GM18511 (cell line): ENCODE data around the gene TRAF7.
"Not testable (repeated sequence)": the region's sequence is repeated elsewhere in the genome, so short reads cannot be mapped to it uniquely, and the experiment has no call there.

Experiments used
- ATAC-seq: cut with Tn5 transposase; IDR thresholded peaks from one replicate; pipeline ENCODE4 v1.9.1; 2021; ENCODE audit warnings: mild to moderate bottlenecking, moderate library complexity; ENCODE audit not compliant: unreplicated experiment

TRAF7 gene

DNA sequence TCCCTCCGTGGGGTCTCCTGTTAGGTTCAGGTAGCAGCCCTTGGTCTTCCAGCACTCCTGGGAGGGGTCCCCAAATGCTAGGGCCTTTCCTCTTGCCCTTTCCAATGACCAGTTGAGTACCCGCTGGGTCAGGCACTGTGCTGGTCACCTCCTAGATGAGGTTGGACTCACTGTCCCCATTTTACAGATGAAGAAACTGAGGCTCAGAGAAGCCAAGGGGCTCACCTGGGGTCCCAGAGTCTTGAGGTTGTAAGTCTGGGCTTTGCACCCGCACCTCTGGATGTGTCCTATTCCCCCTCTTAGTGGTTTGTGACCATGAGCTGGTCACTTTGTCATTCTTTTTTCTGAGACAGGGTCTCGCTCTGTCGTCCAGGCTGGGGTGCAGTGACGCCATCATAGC, 42.2 kb downstream of the TRAF7 start:
- ATAC-seq = no peak

DNA sequence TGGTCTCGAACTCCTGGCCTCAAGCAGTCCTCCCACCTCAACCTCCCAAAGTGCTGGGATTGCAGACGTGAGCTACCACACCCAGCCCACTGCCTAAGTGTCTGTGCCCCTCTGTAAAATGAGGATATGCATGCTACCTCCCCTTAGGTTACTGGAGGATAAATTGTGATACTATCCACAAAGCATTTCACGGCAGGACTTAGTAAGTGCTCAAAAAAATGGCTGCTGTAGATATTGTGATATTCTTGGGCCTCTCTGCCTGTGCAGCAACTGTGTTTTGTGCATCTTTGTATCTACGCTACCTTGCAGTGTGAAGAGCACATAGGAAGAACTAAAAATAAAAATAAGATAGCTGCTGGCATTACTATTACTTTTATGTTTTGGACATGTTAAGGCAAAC, 42.7 kb downstream of the TRAF7 start:
- no peak for ATAC-seq

DNA sequence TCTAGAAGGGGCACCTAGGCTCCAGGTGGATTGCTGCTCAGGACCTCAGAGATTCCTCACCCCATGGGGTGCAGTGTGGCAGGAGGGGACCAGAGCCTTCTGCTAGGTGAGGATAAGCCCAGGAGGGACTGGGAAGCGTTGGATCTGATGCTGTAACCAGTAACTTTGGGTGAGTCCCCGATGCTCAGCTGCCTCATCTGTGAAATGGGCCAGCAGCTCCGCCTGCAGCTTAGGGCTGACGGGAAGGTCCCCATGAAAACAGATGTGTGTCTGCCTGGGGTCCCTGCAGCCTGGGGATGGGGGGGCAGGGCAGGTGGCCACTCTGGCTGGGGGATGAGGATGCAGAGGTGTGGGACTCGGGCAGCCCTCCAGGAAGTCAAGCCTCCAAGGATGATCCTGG, 43.5 kb downstream of the TRAF7 start:
- ATAC-seq = no peak

DNA sequence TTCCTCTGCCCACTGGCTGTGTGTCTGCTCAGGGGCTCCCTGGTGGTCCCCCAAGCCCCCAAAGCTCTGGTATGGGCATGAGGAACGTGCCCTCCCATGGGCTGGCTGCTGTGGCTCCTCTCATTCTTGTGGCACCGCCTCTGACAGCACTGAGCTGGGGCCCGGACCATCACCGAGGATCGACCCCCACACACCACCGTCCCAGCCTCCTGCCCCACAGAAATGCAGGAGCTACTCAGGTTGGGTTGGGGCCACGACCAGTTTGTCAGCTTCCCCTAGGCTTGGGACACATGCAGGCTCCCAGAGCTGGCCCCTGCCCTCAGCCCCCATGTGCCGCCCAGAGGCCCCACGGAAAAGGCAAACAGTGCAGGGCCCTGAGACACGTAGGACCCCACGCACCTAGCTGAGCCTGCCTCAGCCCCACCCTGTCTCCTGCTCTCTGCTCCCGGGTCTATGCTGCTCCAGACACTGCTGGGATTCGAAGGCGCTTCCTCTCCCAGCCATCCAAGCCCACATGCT, 44.1 kb downstream of the TRAF7 start:
- ATAC-seq = no peak

GRCh38 chr16:2200313-2200712, 44.7 kb downstream of the TRAF7 start:
- ATAC-seq = no peak

- ATAC-seq = not testable (repeated sequence)
These were observed 47.6 kb downstream of the TRAF7 start for GRCh38 chr16:2203119-2203688.

GRCh38 chr16:2204416-2205103, 49.0 kb downstream of the TRAF7 start:
- ATAC-seq = no peak

DNA sequence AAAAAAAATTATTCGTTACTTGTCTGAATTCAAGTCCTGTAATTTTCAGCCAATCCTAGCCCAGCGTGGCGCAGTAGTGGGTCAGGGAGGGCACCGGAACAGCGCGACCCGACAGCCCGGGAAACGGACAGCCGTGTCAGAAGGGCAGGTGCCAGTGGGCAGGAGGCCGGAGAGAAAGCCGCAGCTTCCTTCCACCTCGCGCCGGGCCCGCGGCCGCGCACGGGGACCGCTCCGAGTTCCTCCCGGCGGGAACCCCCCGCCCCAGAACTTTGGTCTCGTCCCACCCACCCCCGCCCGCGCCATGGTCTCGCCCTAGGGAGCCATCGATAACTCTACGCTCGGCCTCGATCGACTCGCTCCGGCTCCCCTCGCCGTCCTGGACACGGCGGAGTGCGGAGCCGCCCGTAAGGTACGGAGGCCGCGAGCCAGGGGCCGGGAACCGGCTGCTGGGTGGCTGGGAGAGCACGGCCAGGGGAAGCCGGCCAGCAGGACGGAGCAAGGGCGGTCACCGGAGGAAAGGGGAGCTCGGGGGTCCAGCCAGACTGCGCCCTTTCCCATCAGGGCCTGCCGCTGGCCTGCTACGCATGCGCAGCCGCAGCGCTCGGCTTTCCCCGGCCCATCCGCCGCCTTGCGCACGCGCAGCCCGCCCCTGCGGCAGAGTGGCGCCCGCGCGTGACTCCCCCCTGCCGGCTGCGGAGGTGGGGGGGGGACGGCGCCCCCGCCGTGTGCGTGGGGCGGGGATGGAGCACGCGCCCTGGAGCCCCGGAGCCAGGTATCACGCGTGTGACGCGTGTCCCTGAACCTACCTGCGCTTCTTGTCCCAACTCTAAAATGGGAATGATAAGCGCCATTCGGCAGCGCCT, 49.8 kb downstream of the TRAF7 start, which contains the start of gene MLST8:
Gene MLST8, plus strand, starts transcription at position 351 of the 863 bp plus-strand sequence. CDS start 632 bp downstream, outside the sequence.
- peak; percentile 79 for ATAC-seq

- ATAC-seq = no peak
These were observed 50.4 kb downstream of the TRAF7 start for GRCh38 chr16:2205967-2206313.

DNA sequence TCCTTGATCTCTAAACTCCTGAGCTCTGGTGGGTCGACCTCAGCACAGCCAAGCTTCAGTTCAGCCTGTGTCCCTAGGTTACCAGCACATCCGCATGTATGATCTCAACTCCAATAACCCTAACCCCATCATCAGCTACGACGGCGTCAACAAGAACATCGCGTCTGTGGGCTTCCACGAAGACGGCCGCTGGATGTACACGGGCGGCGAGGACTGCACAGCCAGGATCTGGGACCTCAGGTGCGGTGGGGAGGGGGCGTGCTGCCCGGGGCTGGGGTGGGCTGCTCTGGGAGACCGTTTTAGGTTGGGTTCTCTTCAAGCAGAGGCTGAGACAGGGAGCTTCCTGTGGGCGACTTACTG, 50.8 kb downstream of the TRAF7 start:
- no peak for ATAC-seq

- no peak for ATAC-seq
These were observed 51.3 kb downstream of the TRAF7 start for GRCh38 chr16:2206780-2207433.

GRCh38 chr16:2207872-2208271, 52.3 kb downstream of the TRAF7 start:
- ATAC-seq = no peak

- ATAC-seq = no peak
These were observed 52.7 kb downstream of the TRAF7 start for GRCh38 chr16:2208308-2208707.

GRCh38 chr16:2208772-2209171, 53.2 kb downstream of the TRAF7 start:
- ATAC-seq = no peak

GRCh38 chr16:2209258-2210008, 53.9 kb downstream of the TRAF7 start:
- ATAC-seq = no peak

- no peak for ATAC-seq
These were observed 54.4 kb downstream of the TRAF7 start for GRCh38 chr16:2210009-2210332.

DNA sequence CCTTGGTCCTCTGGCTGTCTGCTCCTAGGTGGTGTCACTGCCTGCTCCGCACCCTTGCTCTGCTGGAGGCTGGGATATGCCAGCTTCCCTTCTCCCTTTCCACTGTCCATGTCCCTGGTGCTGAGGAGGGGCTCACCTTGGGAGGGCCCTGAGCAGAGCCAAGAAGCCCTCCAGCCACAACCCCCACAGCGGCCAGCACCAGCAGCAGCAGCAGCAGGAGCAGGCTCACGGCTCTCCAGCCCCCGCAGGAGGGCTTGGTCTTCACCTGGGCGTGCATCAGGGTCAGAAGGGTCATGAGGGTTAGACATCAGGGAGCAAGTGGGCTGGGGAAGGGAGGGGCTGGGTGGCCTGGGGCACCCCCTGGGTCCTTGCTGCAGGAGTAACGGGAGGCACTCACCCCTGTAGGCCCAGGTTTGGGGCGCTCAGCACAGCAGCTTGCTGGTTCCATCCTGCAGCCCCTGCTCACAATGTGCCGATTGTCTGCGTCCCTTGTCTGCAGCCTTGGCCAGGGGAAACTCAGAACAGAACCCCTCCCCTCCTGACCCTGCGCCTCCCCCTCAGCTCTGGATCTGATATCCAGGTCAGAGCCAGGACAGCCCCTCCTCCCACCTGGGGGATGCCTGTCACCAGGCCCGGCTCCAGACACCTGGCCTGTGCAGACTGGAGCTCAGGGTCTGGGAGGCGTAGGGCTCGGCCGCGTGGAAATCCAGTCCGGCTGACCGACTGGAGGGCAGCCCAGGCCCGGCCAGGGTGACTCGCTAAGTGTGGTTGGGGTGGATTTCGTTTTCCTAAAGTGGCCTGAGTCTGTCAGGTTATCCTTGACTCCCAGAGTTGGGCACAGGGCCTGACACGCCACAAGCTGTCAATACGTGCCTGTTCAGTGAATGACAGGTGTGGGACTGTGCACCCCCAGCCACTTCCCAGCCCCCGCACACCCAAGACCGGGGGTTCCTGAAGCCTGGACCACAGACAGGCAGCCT, 55.1 kb downstream of the TRAF7 start, which contains the start of gene BRICD5:
Gene BRICD5, minus strand, starts transcription at position 478 of the 980 bp plus-strand sequence. Its CDS starts 30 bp downstream, at position 448.
- no peak for ATAC-seq

DNA sequence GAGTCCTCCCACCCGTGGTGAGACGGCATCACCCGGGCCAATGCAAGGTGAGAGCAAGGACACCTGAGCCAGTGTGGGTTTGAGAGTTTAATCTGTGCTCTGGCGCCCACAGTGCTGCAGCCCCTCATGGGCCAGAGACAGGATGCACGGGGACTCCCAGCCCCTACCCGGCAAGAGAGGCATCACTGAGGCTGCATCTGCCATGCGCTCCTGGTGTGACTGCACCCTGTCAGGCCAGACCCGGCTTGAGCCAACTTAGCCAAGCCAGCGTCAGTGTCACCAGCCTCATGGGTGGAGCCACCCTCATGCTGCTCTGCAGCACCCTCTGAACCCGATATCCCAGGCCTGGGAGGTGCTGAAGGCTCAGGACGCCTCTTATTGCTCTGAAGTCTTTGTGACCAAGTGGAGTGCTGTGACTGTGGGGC, 56.4 kb downstream of the TRAF7 start:
- ATAC-seq = no peak
